Measurements from ENCODE around the gene DYNC1I1.

DYNC1I1 gene

DNA sequence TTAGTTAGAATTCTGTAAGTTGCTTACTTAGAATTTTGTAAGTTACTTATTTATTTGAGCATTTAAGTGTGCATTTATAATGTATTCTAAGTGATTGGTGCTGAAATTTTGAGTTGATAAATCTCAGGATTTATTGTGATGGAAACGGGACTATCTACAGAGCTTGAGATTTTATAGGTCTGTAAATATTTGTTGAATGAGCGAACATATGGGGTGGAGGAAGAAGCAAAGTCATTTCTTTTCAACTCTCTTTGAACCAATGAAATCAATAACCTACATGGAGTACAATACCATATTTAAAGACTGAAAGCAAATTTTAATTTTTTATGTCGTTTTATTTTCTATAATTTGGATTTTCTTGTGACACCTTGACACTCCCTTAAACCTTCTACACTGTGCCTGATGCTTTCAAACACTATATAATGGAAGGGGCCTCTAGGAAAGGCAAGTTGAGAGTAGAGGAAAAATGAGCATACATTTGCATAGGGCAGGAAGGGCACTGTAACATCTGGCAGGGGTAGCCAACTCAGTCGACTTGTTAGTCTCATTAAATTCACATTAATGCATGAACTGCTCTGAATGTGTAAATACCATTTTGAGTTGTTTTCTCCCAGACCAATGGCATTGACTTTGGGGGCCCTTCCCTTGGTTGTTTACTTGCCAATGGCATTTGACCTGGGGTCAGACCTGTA, 204.2 kb downstream of the DYNC1I1 start:
- DNase-seq, result no peak

DNA sequence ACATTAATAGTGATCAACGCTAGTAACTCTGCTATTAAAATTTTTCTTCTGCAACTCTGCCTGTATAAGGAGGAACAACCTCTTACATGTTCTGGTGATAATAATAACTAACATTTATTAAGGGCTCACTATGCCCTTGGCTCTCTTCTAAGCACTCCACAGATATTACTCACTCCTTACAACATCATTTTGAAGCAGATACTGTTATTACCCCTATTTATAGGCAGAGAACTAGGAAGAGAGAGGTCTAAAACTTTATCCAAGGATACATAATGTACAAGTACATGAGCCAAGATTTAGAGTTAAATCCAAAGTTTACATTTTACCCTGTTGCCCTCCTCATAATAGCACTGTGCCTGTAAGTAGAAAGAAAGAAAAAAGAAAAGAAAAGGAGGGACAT, 205.6 kb downstream of the DYNC1I1 start:
- DNase-seq, result no peak

GRCh38 chr7:95980167-95980566, 207.8 kb downstream of the DYNC1I1 start:
- no peak for DNase-seq

GRCh38 chr7:95980706-95981105, 208.4 kb downstream of the DYNC1I1 start:
- DNase-seq, result no peak

- no peak for DNase-seq
These were observed 213.9 kb downstream of the DYNC1I1 start for GRCh38 chr7:95986178-95986764.

- DNase-seq, result no peak
These were observed 216.9 kb downstream of the DYNC1I1 start for GRCh38 chr7:95989301-95989700.

GRCh38 chr7:95993380-95993779, 221.0 kb downstream of the DYNC1I1 start:
- DNase-seq, result no peak

DNA sequence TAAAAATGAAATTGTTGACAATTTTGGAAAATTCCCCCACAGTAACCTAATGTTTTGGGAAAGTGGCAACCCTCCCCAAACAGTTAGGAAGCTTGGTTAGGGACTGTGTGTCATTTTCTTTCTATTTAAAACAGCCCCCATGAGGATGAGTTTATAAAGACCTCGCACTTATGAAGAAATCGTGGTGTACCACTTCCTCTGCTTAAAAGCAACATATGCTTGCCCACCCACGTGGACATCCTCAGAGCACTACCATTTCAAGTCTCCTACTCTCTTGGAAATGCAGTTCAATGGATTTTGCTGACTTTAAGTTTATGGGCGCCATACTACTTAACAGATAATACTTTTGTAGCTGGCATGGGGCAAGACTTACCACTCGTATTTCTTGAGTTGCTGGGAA, 223.8 kb downstream of the DYNC1I1 start:
- DNase-seq, result no peak

DNA sequence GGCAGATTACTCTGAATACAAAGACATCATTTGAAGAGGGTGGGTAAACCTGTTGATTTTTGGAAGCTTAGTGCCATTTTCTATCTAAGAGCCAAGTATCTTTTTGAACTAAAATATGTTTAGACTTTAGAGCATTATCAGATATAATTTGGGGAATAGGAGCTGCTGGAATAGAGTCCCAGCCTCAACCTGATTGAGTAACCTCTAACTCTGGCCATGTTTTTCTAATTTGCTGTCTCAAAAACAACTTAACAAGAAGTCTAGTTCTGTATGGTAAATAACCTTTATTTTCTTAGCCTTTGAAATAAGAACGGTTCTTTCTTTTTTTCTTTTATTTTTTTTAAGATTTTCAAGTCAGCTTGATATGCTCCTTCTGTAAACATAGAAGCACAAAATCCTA, 224.5 kb downstream of the DYNC1I1 start:
- no peak for DNase-seq

DNA sequence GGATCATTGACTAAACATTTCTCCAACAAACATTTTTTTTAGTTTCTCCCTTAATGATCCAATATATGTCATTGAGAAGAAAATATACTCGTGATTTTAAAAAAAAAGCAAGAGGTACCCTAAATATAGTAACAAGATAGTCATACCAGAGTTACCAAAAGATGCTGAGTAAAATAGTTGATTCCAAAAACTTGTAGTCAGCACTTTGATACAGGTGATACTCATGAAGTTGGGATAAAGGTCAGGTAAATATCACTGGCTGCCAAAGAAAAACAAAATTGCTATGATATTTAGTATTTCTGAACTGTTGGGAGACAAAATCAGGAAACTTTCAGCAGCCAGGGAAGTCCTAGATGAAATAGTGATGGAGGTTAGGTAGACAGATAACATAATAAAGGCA, 225.3 kb downstream of the DYNC1I1 start:
- no peak for DNase-seq

DNA sequence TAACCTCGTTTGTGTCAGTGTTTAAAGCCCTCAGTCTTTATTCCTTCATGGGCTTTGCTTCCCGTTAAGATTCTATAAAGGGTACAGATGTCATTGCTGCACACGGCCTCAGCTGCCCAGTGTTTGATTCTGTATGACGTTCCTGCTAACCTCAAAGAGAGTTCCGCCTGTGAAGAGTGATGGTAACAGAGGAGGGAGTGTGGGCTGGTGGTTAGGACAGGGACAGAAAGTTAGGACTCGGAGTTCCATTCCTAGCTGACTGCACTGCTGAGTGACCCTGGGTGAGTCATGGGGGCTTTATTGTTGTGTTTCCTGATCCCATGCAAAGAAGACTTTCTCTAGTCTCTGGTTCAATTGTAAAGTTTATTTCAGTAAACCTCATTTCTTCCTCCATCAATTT, 227.1 kb downstream of the DYNC1I1 start:
- no peak for DNase-seq

DNA sequence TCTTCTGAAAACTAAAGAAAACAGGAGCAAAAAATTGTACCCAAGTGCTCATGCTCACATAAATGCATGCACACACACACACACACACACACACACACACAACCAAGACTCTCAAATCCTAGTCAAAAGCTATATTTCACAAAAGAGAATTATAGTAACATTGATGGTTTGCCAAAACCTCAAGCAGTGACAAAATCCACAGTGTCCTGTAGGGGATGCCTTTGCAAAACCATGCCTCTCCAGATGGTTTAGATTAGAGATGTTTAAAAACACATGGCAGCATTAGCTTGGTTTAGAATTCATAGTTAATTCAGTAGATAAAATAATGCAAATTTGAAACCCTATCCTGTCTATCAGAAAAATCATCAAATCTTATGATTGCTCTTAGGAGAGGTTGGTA, 232.2 kb downstream of the DYNC1I1 start:
- DNase-seq, result peak in 1 of 2 experiments; percentile 26

DNA sequence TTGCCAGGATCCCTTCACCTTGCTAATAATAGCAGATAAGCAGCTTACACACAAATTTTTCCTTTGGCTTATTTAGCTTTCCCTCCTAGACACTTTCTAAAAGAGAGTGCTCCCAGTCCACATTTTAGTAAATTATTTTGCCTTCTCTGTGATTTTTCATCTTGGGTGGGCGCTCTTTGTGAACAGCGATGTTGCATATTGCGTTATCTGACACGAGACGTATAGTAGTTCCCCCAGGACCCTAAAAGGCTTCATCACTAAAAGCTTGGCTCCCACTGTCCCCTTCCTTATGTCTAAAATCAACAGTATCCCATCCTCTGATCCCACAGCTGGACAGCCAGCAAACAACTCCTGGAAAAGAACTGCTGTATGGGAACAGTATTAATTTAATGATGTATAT, 232.9 kb downstream of the DYNC1I1 start:
- no peak for DNase-seq

DNA sequence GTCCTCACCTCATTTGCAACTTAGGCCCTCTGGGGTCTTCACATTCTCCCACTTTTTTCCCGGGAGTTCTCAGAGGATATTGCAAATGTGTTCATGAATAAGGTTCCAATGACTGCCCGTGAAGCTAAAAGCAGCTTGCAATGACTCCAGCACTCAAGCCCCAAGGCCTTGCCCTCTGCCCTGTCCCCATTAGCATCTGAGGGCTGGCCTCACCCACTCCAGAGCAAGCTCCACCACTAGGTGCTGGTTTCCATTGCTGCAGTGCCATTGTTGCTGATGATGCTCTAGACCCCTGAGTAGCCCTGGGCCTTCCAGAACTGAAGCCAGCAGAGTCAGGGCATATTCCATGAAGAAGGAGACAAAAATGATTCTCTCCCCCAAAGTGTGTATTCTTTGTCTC, 236.8 kb downstream of the DYNC1I1 start:
- DNase-seq, result no peak

DNA sequence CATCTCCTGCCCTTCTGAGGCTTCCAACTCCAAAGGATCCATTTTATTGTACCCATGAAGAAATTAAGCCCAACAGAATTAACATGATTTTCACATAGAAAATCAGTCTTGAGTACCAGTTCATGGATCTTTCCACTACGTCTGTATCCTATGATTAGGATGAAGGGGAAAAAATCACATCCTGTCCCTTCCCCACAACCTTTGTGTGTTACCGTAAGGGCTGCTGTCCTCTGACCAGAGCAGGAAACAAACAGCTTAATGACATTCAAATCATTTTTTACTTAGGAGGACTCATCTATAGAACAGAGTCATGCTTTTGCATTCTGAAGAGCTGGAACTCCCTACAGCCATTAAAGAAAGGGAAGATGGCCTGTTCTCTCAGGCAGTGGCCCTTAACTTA, 241.5 kb downstream of the DYNC1I1 start:
- DNase-seq, result no peak

DNA sequence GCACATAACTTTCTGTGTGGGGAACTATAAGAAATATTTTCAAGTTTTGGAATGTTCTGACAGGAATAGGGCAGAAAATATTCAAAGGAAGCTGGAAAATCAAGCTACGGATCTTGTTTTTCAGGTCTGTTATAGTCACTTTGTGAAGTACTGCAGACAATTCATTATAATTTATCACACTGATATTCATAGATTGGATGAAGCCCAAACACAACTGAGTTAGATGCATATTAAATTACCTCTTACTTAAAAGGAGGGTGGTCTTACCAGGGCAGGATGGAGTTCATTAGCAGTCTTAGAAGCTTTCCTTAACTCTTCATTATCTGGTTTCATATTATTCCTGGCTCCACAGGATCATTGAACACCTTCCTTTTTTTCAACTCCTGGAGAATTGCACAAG, 242.3 kb downstream of the DYNC1I1 start:
- no peak for DNase-seq

DNA sequence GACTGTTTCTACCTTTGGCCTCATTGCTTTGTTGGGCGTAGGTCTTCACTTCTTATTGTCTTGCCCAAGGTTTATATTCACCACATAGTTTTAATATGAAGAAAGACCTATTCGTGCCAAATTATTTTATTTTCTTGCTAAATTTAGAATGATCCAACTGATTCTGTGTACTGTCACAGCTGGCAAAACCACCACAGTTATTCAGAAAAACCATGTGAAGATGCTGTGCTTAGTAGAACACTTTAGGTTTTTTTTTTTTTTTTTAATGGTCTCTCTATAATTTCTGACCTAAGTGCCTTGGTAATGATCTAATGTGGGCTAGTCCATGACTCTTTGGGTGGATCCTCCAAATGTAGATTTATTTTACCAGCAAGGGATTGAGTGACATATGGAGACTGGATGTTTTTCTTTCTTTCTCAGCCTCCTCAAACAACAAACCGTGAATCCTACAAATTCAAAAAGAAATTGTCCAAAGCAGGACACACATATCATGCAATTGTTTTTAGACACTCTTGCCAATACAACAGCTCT, 243.8 kb downstream of the DYNC1I1 start:
- no peak for DNase-seq

DNA sequence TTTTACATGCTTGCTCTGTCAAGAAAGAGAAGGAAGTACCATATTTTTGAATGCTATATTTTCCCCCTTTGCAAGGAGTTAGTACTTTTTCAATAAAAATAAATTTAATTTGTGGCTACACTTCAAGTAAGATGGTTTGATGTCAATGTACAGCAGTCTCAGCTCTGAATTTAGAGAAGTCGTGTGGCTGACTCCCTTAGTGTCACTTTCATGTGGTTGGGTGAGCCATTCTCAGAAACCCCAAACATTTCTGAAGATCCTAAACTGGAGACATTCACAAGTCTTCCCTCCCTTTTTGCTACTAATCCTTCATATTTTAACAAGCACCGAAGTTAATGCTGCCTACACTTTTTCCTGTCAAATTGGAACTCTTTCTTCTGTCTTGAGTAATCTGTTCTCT, 244.4 kb downstream of the DYNC1I1 start:
- DNase-seq, result no peak

DNA sequence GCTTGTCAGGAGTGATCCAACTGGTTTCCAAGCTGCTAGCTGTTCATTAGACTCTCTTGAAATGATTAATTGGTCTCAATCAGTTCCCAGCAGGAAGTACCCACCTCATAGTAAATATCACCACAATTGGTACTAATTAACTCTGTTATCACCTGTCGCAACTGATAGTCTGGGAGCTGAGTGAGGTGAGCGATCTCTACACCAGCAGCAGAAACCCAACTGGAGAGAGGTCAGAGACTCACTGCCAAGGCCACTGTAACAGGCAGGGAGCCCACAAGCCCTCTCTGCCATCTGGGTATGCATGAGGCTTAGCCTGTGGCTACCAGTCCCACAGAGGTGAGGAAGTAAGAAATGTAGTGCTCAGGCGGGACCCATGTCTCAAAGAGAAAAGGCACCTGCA, 245.5 kb downstream of the DYNC1I1 start:
- DNase-seq, result no peak

DNA sequence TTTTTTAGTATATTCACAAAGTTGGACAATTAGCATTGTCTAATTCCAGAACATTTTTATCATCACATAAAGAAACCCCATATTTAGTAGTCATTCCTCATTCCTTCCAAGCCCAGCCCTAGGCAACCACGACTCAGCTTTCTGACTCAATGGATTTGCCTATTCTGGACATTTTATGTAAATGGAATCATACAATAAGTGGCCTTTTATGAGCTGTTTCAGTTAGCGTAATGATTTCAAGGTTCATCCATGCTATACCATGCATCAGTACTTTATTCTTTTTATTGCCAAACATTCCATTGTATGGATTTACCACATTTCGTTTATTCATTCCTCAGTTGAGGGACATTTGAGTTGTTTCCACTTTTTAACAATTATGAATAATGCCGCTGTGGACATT, 249.2 kb downstream of the DYNC1I1 start:
- DNase-seq, result no peak

- no peak for DNase-seq
These were observed 251.0 kb downstream of the DYNC1I1 start for GRCh38 chr7:96023387-96023786.

- DNase-seq, result no peak
These were observed 253.7 kb downstream of the DYNC1I1 start for GRCh38 chr7:96026010-96026409.

GRCh38 chr7:96026611-96027010, 254.3 kb downstream of the DYNC1I1 start:
- no peak for DNase-seq

DNA sequence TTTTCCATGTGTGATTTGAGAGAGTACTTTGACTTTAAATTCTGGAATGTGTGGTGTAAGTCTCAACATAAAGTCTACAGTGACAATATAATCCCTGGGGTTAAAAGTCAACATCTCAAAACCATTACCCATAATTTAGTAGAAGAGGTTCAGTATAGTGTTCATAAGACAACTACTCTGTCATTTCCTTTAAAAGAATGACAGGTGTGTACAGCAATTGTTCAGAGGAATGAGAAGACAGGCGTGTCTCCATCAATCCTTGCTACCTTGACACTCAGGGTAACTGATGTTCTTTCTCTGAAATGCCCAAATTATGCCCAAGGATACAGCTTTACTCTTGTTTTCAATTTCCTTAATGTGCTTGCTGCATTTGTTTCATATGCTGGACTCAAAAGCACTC, 256.4 kb downstream of the DYNC1I1 start:
- DNase-seq, result no peak

Data from NCI-H446 (cell line).